SU-DHL-6 (cell line): ENCODE data around the gene ITPRIP.

ENCODE experiments used
- H2AFZ ChIP-seq: fragments of 200-600 bp; sonication (generic); 2 replicates; pipeline ENCODE4 v1.6.1; 2014; ENCODE audit warnings: low read depth, mild to moderate bottlenecking, moderate library complexity, mixed read lengths, antibody characterized with exemption, low read length; ENCODE audit not compliant: severe bottlenecking
- H3F3A ChIP-seq: fragments of 200-600 bp; shearing (Covaris generic); 2 replicates; pipeline ENCODE4 v1.6.0; 2016; ENCODE audit warnings: antibody characterized with exemption, mild to moderate bottlenecking; ENCODE audit not compliant: insufficient read depth
- H3K27ac ChIP-seq: fragments of 200-600 bp; sonication (generic); 2 replicates; pipeline ENCODE4 v1.5.1; 2016; ENCODE audit warnings: low read depth, mild to moderate bottlenecking, low read length, moderate library complexity, mixed read lengths
- H3K27me3 ChIP-seq: fragments of 200-600 bp; sonication (generic), shearing (Covaris generic); 2 replicates; pipeline ENCODE4 v1.6.0; 2014; ENCODE audit warnings: mild to moderate bottlenecking, low read length
- H3K36me3 ChIP-seq: fragments of 200-600 bp; sonication (generic); 2 replicates; pipeline ENCODE4 v1.6.1; 2014; ENCODE audit warnings: mild to moderate bottlenecking, low read length, mixed read lengths
- H3K4me2 ChIP-seq: fragments of 300-600, 200-600 bp; shearing (Covaris generic), sonication (generic); 2 replicates; pipeline ENCODE4 v1.6.0; 2014; ENCODE audit warnings: low read length, low read depth, mild to moderate bottlenecking; ENCODE audit not compliant: poor library complexity, severe bottlenecking
- H3K4me3 ChIP-seq: fragments of 200-600 bp; sonication (generic); 2 replicates; pipeline ENCODE4 v1.5.1; 2014; ENCODE audit warnings: antibody characterized with exemption, low read length, mild to moderate bottlenecking, mixed read lengths; ENCODE audit not compliant: insufficient read depth, poor library complexity, severe bottlenecking
- H3K79me2 ChIP-seq: fragments of 200-600 bp; sonication (generic); 2 replicates; pipeline ENCODE4 v1.6.1; 2014; ENCODE audit warnings: mild to moderate bottlenecking, low read length, moderate library complexity; ENCODE audit not compliant: insufficient read depth
- H3K9ac ChIP-seq: fragments of 200-600 bp; sonication (generic); 2 replicates; pipeline ENCODE4 v1.7.0; 2014; ENCODE audit warnings: mild to moderate bottlenecking, low read length
- H3K9me2 ChIP-seq: fragments of 200-600 bp; sonication (generic); replicated peaks from 2 replicates; pipeline ENCODE4 v1.6.1; 2014; ENCODE audit warnings: low read length; ENCODE audit not compliant: insufficient read depth
- H3K9me3 ChIP-seq: fragments of 200-600 bp; sonication (generic); 2 replicates; pipeline ENCODE4 v1.6.1; 2014; ENCODE audit warnings: low read length, mixed read lengths; ENCODE audit not compliant: insufficient read depth
- H4K20me1 ChIP-seq: fragments of 200-600 bp; sonication (generic); 2 replicates; pipeline ENCODE4 v1.6.1; 2014; ENCODE audit warnings: low read depth, mild to moderate bottlenecking, antibody characterized with exemption, low read length, moderate library complexity, mixed read lengths
- EZH2phosphoT487 ChIP-seq: fragments of 200-600 bp; sonication (generic), shearing (Covaris generic); conservative IDR thresholded peaks from 2 replicates; pipeline ENCODE4 v1.6.1; 2018; ENCODE audit warnings: mild to moderate bottlenecking, antibody characterized with exemption, low read length, moderate library complexity, mixed read lengths
- TF ChIP-seq, protein P1 (sequence below): fragments of 200-600 bp; sonication (generic); IDR thresholded peaks from one replicate; pipeline ENCODE4 v1.5.1; 2017; ENCODE audit warnings: antibody characterized with exemption, mild to moderate bottlenecking, low read length, moderate library complexity; ENCODE audit not compliant: insufficient read depth, poor library complexity, severe bottlenecking

ITPRIP gene

DNA sequence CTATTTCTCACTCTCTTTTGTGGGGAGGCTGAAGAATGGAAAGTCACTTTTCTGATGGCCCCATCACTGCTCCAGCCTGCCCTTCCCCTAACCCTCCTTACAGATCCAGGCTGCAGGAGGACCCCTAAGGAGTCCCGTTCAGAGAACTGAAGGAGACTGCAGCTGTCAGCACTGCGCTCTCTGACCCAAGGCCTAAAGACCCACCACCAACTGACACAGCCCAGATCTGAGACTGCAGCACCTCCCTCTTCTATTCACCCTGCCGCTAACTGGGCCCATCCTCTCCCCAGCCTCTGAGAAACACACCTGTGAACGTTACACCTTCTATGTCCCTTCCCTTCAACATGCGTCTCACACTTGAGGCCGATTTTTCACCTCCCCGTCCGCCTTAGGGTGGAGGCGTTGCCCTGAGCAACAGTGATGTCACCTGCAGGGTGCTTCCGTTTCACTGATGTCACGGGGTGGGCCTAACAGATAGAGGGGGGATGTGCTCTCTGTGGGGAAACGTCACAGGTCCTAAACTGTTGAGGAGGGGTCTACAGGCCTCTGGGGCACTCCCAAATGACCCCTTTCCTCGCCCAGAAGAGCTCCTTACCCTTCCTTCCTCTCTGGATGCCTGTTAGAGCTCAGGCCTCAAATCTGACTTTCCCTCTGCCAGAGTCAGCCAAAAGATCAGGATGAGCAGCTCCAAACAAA is 5.1 kb downstream of the ITPRIP start:
- H3K27me3 ChIP-seq = no peaks in the 10 kb centered on the region
- H3K4me2 ChIP-seq = no peak overlapping the region
- H3F3A ChIP-seq = no peaks in the 10 kb centered on the region
- H4K20me1 ChIP-seq = peaks cover 32% of the 10 kb centered on the region; the same call in 1 of the 2 replicates
- no peak overlapping the region for H3K4me3 ChIP-seq
- TF ChIP-seq, protein P1, sequence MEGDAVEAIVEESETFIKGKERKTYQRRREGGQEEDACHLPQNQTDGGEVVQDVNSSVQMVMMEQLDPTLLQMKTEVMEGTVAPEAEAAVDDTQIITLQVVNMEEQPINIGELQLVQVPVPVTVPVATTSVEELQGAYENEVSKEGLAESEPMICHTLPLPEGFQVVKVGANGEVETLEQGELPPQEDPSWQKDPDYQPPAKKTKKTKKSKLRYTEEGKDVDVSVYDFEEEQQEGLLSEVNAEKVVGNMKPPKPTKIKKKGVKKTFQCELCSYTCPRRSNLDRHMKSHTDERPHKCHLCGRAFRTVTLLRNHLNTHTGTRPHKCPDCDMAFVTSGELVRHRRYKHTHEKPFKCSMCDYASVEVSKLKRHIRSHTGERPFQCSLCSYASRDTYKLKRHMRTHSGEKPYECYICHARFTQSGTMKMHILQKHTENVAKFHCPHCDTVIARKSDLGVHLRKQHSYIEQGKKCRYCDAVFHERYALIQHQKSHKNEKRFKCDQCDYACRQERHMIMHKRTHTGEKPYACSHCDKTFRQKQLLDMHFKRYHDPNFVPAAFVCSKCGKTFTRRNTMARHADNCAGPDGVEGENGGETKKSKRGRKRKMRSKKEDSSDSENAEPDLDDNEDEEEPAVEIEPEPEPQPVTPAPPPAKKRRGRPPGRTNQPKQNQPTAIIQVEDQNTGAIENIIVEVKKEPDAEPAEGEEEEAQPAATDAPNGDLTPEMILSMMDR = no peak
- TF ChIP-seq EZH2phosphoT487 = no peak
- peaks cover 91% of the 10 kb centered on the region for H3K79me2 ChIP-seq
- H3K9me2 ChIP-seq = no peaks in the 10 kb centered on the region
- H3K36me3 ChIP-seq = no peaks in the 10 kb centered on the region
- no peak overlapping the region for H2AFZ ChIP-seq
- H3K27ac ChIP-seq = no peak overlapping the region
- H3K9me3 ChIP-seq = no peaks in the 10 kb centered on the region
- H3K9ac ChIP-seq = no peak overlapping the region

DNA sequence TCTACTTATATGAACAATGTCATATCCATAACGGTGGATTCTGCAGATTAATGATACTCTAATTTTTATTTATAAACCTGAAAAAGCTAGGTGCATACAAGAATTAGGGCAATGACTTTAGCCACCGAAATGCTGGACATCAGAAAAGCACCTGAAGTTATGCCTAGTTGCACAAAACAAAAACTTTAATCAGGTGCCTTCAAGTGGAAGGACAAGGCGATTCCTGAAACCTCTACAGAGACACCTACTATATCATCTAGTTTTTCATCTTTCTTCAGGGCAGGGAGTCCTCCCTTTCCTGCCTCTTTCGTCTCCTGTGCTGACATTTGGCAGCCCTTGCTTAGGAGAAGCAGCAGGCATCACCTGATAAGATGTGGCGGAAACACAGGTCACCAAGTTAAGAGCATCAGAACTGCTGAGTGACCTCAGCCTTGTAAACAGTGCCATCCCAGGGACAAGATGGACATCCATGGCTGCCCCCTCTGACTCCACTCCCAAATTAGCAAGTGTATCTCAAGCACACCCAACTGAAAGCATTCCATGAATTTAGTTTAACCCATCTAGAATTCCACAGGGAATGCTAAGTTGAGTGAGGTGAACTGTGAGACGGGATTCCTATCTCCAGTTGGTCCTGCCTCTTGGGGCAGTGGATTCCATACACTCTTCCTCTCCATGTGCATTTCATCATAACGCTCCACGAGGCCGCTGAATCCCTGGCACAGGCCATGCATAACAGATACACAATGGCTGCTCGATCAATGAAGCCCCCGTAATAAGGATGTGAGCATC is 5.8 kb downstream of the ITPRIP start:
- Histone ChIP-seq H3K9me3 (no peaks in the 10 kb centered on the region), H2AFZ (no peak overlapping the region), H3K27ac (no peak overlapping the region), H3K79me2 (peaks cover 97% of the 10 kb centered on the region), H3K36me3 (no peaks in the 10 kb centered on the region), H3K4me3 (no peak overlapping the region), H4K20me1 (peaks cover 32% of the 10 kb centered on the region; the same call in 1 of the 2 replicates), H3K27me3 (no peaks in the 10 kb centered on the region), H3K9me2 (no peaks in the 10 kb centered on the region), H3K9ac (no peak overlapping the region), H3F3A (no peaks in the 10 kb centered on the region), H3K4me2 (no peak overlapping the region)
- TF ChIP-seq, protein P1 = no peak
- TF ChIP-seq EZH2phosphoT487 = no peak

DNA sequence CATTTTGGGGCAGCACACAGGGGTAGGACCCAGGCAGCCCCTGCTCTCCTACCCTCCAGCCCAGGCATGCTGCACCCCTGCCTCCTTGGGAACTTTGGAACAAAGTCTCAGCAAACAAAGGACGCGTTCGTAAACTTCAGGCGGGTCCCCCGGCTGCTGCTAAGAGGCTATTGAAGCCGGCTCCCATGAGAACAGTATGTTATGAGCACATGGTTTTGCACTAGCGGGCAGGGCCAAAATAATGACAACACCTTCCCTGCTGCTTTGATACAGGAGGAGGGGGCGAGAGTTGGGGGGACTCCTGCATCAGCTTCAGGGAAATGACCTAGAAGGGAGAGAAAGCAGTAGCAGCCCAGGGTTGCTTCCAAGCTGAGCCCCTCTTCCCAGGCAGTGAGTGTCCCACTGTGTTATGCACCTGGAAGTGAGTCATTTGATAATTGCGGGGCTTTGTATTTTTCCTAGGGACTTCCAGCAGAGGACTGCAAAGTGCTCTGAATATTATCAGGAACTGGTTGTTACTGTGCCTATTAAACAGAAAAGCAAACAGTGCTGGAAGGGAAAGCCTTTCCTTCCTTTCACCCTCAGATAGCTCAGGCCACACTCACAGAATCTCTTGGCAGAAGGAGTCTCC is 6.9 kb downstream of the ITPRIP start:
- Histone ChIP-seq H3K79me2 (peaks cover 96% of the 10 kb centered on the region), H3K4me2 (no peak overlapping the region), H3K9me3 (no peaks in the 10 kb centered on the region), H3K27me3 (no peaks in the 10 kb centered on the region), H3F3A (no peaks in the 10 kb centered on the region), H4K20me1 (peaks cover 32% of the 10 kb centered on the region; the same call in 1 of the 2 replicates), H3K27ac (no peak overlapping the region), H2AFZ (no peak overlapping the region), H3K9ac (no peak overlapping the region), H3K9me2 (no peaks in the 10 kb centered on the region), H3K36me3 (no peaks in the 10 kb centered on the region), H3K4me3 (no peak overlapping the region)
- no peak for TF ChIP-seq EZH2phosphoT487
- TF ChIP-seq, protein P1 = no peak
